Caco-2 (cell line): ENCODE measurements around the gene BIRC7. TPM values are rescaled to one million over a fixed set of nuclear protein-coding genes. Genes with fewer than 3 reads are reported as not detected.

Experiments
- BruUV-seq: library from RNA; stranded (reverse); fragments of 400-500 nt; replicated peaks from 2 replicates; lab custom pipeline; 2021; lab: Mats Ljungman, UMichigan
- CTCF ChIA-PET: fragments of 300-600 bp; sonication (Branson Sonifier 250); formaldehyde crosslinking; loops from one replicate; lab custom pipeline; 2022; ENCODE audit warnings: antibody characterized with exemption; lab: Charles Lee
- POLR2A ChIA-PET: fragments of 300-600 bp; sonication (Branson Sonifier 250); formaldehyde crosslinking; loops from one replicate; lab custom pipeline; 2022; ENCODE audit warnings: antibody characterized with exemption; lab: Charles Lee
- DNase-seq, 2 experiments: peaks; one replicate each; pipeline versions ENCODE4 v3.0.0 to v3.0.0-alpha.2; 2020 to 2022
- H3K27me3 ChIP-seq: replicated peaks from 2 replicates; pipeline ENCODE4 v1.6.0; 2011; ENCODE audit warnings: low read length; ENCODE audit not compliant: control insufficient read depth, insufficient read depth
- H3K36me3 ChIP-seq: 2 replicates; pipeline ENCODE4 v1.5.1; 2011; ENCODE audit warnings: low read length; ENCODE audit not compliant: control insufficient read depth, insufficient read depth
- H3K4me1 ChIP-seq: fragments of 250-450 bp; sonication (Bioruptor Pico); 2 replicates; pipeline ENCODE4 v1.5.1; 2020; ENCODE audit warnings: mild to moderate bottlenecking
- H3K4me3 ChIP-seq: 2 replicates; pipeline ENCODE4 v1.5.1; 2011; ENCODE audit warnings: low read depth, mild to moderate bottlenecking, control low read depth, low read length
- H3K9me3 ChIP-seq: fragments of 250-450 bp; sonication (Bioruptor Pico); 2 replicates; pipeline ENCODE4 v1.5.1; 2020; ENCODE audit warnings: mild to moderate bottlenecking, moderate library complexity
- H3K27ac Mint-ChIP-seq: one replicate; pipeline ENCODE4 v1.8.0; 2022; ENCODE audit warnings: mixed read lengths; ENCODE audit not compliant: unreplicated experiment
- H3K27me3 Mint-ChIP-seq: one replicate; pipeline ENCODE4 v1.8.0; 2022; ENCODE audit warnings: mixed read lengths; ENCODE audit not compliant: insufficient read depth, unreplicated experiment
- H3K36me3 Mint-ChIP-seq: one replicate; pipeline ENCODE4 v1.8.0; 2022; ENCODE audit warnings: mild to moderate bottlenecking, mixed read lengths; ENCODE audit not compliant: insufficient read depth, unreplicated experiment
- H3K4me1 Mint-ChIP-seq: one replicate; pipeline ENCODE4 v1.8.0; 2022; ENCODE audit warnings: low read depth, mixed read lengths; ENCODE audit not compliant: unreplicated experiment
- H3K4me3 Mint-ChIP-seq: one replicate; pipeline ENCODE4 v1.8.0; 2022; ENCODE audit warnings: mild to moderate bottlenecking, moderate library complexity, mixed read lengths; ENCODE audit not compliant: unreplicated experiment
- H3K9me3 Mint-ChIP-seq: one replicate; pipeline ENCODE4 v1.8.0; 2022; ENCODE audit warnings: mixed read lengths; ENCODE audit not compliant: unreplicated experiment
- intact Hi-C: fragments of 100-400 bp; cut with micrococcal nuclease; formaldehyde crosslinking; loops from one replicate; pipeline ENCODE4 v1.10.0; 2022; ENCODE audit not compliant: unreplicated experiment
- total RNA-seq: library from RNA; stranded (reverse); gene quantifications from 2 replicates; pipeline ENCODE4 v1.2.3, GENCODE V29; 2022
- TF ChIP-seq, protein P1 (sequence below), 2 experiments: fragments of 200-600 bp in 1 of 2; IDR thresholded peaks; 1 replicate in 1 of 2; 2 replicates in 1 of 2; pipeline versions ENCODE4 v1.5.1 to v1.8.0; 2011 to 2022; ENCODE audit warnings: antibody characterized with exemption in 1 of 2, control low read depth in 1 of 2, inconsistent platforms in 1 of 2, low read depth in 1 of 2, low read length in 1 of 2, mild to moderate bottlenecking in 1 of 2, moderate library complexity in 1 of 2; ENCODE audit not compliant: insufficient read depth in 1 of 2, severe bottlenecking in 1 of 2, unreplicated experiment in 1 of 2

The BIRC7 gene
- total RNA-seq, 1 experiment from 2014 or later: 0.54 TPM

DNA sequence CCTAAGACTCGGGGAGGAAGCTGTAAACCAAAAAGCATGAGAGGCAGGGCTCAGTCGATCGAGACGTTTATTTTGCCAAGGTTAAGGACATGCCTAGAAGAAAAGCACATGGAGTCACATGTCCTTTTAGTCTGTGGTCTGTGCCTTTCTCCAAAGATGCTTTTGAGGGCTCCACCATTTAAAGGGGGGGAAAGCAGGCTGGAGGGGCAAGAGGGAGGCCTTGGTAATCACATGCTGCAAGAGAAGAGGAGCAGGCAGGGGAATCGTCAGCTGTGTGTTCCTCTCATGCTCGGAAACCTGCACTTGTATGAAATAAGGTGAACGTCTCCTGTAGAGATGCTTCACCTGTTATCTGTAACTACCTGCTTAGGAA, 10.6 kb upstream of the BIRC7 start:
- H3K4me1 Mint-ChIP-seq: peaks cover 7% of the 10 kb centered on the region
- Histone ChIP-seq H3K9me3 (no peaks in the 10 kb centered on the region), H3K4me3 (no peak overlapping the region), H3K4me1 (peaks cover 19% of the 10 kb centered on the region), H3K36me3 (no peaks in the 10 kb centered on the region), H3K27me3 (no peaks in the 10 kb centered on the region)
- no TSS peak for BruUV-seq
- no peak overlapping the region for H3K27ac Mint-ChIP-seq
- intact Hi-C loops: no loop called here
- ChIA-PET CTCF (interaction anchor here (2.6 to 4.3 kb wide), 8 partner anchors 9 to 156 kb away, joined by 10 to 122 read pairs (median 28); partner anchors contain the start of genes ARFGAP1 and BIRC7), POLR2A (no interaction called here)
- no peak overlapping the region for H3K4me3 Mint-ChIP-seq
- no peaks in the 10 kb centered on the region for H3K36me3 Mint-ChIP-seq
- H3K27me3 Mint-ChIP-seq: peaks cover 1% of the 10 kb centered on the region
- no peaks in the 10 kb centered on the region for H3K9me3 Mint-ChIP-seq
- DNase-seq: no peak
- TF ChIP-seq, protein P1, sequence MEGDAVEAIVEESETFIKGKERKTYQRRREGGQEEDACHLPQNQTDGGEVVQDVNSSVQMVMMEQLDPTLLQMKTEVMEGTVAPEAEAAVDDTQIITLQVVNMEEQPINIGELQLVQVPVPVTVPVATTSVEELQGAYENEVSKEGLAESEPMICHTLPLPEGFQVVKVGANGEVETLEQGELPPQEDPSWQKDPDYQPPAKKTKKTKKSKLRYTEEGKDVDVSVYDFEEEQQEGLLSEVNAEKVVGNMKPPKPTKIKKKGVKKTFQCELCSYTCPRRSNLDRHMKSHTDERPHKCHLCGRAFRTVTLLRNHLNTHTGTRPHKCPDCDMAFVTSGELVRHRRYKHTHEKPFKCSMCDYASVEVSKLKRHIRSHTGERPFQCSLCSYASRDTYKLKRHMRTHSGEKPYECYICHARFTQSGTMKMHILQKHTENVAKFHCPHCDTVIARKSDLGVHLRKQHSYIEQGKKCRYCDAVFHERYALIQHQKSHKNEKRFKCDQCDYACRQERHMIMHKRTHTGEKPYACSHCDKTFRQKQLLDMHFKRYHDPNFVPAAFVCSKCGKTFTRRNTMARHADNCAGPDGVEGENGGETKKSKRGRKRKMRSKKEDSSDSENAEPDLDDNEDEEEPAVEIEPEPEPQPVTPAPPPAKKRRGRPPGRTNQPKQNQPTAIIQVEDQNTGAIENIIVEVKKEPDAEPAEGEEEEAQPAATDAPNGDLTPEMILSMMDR (IDR thresholded peaks at IDR 0.05; ENCODE audit: insufficient read depth in 1 of 2, low read depth in 1 of 2, low read length in 1 of 2, severe bottlenecking in 1 of 2, unreplicated experiment in 1 of 2): no peak

DNA sequence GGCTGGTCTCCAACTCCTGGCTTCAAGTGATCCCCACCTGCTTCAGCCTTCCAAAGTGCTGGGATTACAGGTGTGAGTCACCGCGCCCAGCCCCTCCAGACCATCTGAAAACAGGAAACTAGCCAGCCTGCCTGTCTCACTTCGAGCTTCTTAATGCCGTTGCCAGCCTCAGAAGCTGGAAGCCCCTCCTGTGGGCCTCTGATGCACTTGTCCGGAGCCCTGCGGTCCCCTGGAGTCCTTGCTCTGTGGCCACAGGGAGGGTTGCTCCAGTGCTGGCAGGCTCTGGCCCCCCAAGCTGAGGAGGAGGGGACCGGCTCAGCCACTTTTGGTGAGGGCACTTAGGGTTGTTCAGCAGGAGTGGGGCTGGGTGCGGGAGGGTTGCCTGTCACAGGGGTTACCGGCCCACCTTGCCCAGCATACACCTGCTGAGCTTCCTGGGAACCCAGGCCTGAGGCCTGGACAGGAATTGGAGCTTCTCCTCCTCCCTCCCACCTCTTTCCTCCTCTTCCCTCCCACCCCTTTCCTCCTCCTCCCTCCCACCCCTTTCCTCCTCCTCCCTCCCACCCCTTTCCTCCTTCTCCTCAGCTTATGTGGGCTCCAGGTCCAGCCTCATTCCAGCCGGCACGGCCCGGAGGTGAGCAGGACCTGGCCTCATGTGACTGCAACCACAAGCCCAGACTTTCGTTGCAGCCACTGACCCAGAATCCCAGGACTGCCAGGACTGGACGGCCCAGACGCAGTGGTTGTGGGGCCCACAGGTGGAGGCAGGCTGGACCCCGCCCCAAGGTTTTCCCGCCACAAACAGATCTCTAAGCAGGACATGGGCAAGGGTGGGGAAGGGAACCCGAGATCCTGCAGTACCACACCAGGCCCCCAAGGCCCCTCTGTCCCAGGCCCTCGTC, 9.4 kb upstream of the BIRC7 start:
- no TSS peak for BruUV-seq
- no peak overlapping the region for H3K27ac Mint-ChIP-seq

DNA sequence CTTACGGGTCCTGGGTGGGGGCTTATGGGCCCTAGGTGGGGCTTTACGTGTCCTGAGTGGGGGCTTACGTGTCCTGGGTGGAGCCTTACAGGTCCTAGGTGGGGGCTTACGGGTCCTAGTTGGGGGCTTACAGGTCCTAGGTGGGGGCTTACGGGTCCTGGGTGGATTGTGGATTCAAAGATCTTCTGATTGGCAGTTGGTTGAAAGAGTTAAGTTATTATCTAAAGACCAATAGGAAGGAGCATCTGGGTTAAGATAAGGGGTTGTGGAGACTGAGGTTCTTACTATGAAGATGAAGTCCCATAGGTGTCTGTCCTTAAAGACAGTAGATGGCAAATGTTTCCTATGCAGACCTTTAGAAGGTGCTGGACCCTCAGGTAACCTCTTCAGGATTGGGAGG, 8.4 kb upstream of the BIRC7 start:
- H3K4me3 ChIP-seq: no peak overlapping the region
- no peak for DNase-seq
- POLR2A ChIA-PET: interaction anchor here (0.6 kb wide), 1 partner anchor 705 kb away, joined by 12 read pairs; no protein-coding TSS in a partner anchor
- TF ChIP-seq, protein P1 (IDR thresholded peaks at IDR 0.05; ENCODE audit: insufficient read depth in 1 of 2, low read depth in 1 of 2, low read length in 1 of 2, severe bottlenecking in 1 of 2, unreplicated experiment in 1 of 2): no peak
- Mint-ChIP-seq H3K4me3 (no peak overlapping the region), H3K27ac (no peak overlapping the region), H3K36me3 (no peaks in the 10 kb centered on the region), H3K9me3 (no peaks in the 10 kb centered on the region), H3K4me1 (peaks cover 13% of the 10 kb centered on the region), H3K27me3 (no peaks in the 10 kb centered on the region)
- no TSS peak for BruUV-seq
- H3K27me3 ChIP-seq: no peaks in the 10 kb centered on the region
- peaks cover 32% of the 10 kb centered on the region for H3K4me1 ChIP-seq
- no peaks in the 10 kb centered on the region for H3K36me3 ChIP-seq
- intact Hi-C loops: no loop called here
- CTCF ChIA-PET: interaction anchor here (0.6 to 0.7 kb wide), 3 partner anchors 70 to 290 kb away, joined by 3 to 8 read pairs (median 7); no protein-coding TSS in a partner anchor
- no peaks in the 10 kb centered on the region for H3K9me3 ChIP-seq

More for the DNA sequence above, 9.4 kb upstream of the BIRC7 start:
- Histone ChIP-seq H3K9me3 (no peaks in the 10 kb centered on the region), H3K4me3 (no peak overlapping the region), H3K36me3 (no peaks in the 10 kb centered on the region), H3K27me3 (no peaks in the 10 kb centered on the region), H3K4me1 (peaks cover 23% of the 10 kb centered on the region)
- H3K27me3 Mint-ChIP-seq: no peaks in the 10 kb centered on the region
- H3K9me3 Mint-ChIP-seq: no peaks in the 10 kb centered on the region
- no peak for DNase-seq
- H3K36me3 Mint-ChIP-seq: no peaks in the 10 kb centered on the region
- H3K4me1 Mint-ChIP-seq: peaks cover 7% of the 10 kb centered on the region
- ChIA-PET POLR2A (interaction anchor here (0.6 kb wide), 1 partner anchor 704 kb away, joined by 12 read pairs; no protein-coding TSS in a partner anchor), CTCF (interaction anchor here (0.7 to 4.3 kb wide), 6 partner anchors 8 to 289 kb away, joined by 3 to 122 read pairs (median 8); partner anchors contain the start of gene BIRC7)
- no peak overlapping the region for H3K4me3 Mint-ChIP-seq
- TF ChIP-seq, protein P1 (IDR thresholded peaks at IDR 0.05; ENCODE audit: insufficient read depth in 1 of 2, low read depth in 1 of 2, low read length in 1 of 2, severe bottlenecking in 1 of 2, unreplicated experiment in 1 of 2): no peak
- intact Hi-C loops: no loop called here
